NCI-H2196 (cell line): ENCODE measurements around the gene GDF15.

Source experiments
- DNase-seq: peaks from one replicate; lab custom pipeline; 2025; ENCODE audit not compliant: unreplicated experiment; lab: John Stamatoyannopoulos, UW

Gene GDF15

DNA sequence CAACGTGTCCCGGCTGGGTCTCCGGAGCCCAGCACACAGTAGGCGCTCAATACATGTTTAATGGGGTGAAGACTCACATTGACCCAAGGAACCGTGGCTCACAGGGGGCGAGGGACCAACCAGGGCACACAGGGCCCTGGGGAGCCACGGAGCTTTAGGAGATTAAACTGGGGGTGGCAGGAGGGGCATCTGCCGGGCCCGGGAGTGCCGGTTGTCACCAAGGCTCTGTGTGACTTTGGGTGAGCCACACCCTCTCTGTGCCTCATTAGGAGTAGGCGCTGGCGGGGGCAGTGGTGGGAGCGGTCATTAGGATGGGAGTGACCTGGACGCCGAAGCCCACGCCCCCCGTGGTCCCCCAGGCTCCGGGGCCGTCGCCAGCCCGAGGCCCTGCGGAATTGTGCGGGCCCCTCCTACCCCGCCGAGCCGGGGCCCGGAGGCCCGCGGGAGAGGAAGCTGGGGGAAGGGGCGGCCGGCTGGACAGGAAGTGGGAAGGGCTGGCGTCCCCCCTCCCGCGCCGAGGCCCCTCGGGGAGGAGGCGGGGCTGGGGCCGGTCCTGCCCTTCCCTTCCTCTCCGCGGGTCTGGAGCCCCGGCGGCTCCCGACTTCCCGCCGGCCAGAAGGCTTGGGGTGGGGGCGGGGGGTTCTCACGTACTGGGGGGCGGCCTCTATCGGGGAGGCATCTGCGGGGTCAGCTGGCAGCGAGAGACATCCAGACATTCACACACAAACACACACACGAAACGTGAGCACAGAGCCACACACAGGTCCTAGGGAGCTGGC, 31.5 kb downstream of the GDF15 start:
- DNase-seq: peak; percentile 82

DNA sequence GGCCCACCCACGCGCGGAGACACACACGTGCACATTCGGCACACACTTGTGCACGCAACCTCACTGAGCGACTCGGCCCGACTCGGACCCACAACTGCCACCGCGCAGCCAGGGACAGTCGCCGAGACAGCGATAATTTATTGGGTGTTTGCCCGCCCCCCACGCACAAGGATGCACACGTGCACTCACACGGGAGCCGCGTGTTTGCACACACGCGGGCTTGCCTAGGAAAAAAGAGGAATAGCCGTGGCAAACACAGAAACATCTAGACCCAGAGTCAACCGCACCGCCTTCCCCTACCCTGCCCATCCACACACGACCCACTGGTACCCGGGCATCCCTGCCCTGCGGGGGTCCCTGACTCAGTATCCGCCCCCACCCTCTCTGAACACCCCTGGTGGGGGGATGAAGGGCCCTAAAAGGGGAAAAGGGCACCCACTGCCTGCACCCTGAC, 32.1 kb downstream of the GDF15 start:
- DNase-seq: no peak

DNA sequence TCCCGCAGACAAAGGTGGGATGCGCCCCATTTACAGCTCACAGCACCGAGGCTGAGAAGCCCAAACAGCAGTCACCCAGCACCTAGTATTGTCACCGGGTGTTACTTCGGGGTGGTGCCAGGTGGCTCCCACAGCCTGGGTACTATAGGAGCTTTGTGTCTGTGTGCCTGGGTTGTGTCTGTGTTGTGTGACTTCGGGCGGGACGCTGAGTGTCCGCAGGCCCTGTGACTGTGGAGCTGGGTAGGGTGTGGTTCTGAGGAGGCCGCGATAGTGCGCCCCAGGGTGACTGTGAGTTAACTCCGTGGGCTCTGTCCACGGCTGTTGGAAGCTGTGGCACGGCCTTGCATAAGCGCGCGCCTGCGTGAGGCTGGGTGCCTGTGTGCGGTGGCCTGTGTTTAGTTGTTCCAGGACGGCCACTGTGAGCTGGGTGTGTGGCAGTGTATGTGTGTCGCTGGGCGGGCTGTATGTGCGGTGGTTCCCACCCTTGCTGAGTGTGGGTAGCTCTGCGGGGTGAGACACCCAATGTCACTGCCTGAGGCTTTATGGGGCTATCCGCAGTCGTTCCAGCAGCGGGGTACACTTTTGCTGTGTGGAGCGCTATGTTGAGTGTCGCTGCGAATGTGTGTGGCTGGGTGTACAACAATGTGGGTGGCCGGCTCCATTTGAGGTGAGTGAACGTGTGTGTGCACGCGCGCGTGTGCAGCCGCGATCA, 32.7 kb downstream of the GDF15 start:
- no peak for DNase-seq

DNA sequence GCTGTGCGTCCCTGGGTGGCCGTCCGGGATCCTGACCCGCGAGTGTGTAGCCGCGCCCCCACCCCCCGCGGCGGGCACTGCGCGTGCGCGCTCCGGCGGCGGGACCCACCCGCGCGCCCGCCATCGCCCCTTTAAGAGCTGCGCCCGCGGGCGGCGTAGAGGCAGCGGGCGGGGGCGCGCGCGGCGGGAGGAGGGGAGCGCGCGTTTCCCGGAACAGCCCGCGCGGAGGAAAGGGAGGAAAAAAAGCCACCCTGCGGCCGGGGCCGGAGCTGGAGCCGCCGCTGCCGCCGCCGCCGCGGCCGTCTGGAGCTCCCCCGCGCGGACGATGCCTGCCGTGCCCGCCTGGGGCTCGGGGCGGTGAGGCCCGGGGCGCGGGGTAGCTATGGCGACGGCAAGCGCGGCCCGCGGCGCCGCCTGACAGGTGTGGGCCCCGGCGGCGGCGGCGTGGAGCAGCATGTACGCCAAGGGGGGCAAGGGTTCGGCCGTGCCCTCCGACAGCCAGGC, 33.3 kb downstream of the GDF15 start, which contains the start of gene SSBP4:
Gene SSBP4 (plus strand): TSS at position 204 of the 504 bp plus-strand sequence. CDS start 251 bp downstream, at position 455.
- DNase-seq: peak; percentile 86

DNA sequence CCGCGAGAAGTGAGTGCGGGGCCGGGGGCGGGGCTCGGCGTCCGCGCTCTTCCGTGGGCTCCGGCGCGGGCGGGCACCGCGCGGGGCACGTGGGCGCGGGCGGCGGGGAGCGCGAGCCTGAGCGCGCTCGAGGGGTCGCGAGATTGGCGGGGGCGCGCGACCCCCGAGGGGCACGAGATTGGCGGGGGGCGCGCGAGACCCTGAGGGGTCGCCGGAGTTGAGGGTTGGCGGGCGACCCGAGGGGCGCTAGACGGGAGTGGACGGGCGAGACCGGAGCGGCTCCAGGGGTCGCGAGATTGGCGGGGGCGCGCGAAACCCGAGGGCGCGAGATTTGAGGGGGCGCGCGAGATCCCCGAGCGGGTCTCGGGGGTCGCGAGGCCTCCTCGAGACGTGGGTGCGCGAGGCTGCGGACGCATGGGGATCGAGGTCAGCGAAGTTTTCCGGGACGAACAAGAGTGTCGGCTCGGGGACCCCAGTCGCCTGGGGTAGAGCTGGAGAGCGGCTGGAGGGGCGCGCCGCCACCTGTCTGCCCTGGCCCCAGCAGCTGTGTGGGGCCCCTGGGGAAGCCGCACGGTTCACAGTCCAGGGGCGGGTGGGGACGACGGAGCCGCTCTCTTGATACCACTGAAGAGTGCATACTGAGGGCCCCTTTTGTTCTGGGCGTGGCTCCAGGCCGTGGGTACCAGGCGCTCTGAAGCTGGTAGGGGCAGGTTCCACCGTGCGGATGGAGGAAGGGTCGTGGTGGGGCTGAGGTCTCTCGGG, 33.9 kb downstream of the GDF15 start:
- no peak for DNase-seq

DNA sequence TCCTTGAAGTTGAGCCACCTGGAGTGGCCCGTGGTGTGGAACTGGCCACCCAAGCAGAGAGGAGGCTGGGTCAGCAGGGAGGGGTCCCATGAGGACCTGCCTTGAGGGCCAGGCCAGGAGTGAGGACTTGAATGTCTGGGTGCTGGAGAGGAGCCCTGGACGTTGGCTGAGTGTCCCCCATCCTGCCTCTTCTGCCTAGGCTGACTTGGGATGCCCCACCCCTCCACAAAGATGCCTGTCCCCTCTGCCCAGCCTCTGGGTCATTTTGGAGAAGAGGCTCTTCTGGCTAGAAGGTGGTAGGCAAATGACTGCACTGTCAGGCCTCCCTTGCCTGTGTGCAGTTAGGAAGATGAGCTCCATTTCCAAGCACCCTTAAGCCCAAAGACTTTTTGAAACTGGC, 35.0 kb downstream of the GDF15 start:
- DNase-seq: no peak

DNA sequence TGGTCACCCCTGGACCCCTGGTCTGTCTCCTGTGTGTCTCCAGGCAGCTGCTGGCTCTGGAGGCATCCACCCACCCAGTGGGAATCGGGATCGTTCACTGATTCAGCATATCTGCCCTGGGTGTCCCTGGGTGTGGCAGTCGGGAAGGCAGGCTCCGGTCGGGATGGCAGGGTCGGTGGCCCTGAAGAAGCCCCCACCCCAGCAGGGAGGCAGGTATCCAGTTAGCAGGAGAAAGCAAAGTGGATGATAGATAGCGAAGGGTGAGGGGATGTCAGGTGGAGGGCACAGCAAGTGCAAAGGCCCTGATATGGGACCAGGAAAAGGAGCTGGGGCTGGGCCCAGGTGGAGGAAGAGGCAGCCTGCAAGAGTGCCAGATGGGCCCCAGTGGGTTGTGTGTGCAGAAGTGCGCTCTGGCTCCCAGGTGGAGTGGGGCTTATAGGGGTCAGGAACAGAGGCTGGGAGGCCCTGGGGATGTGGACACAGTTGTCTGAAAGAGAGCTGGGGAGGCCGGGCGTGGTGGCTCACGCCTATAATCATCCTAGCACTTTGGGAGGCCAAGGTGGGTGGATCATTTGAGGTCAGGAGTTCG, 35.5 kb downstream of the GDF15 start:
- DNase-seq: no peak

DNA sequence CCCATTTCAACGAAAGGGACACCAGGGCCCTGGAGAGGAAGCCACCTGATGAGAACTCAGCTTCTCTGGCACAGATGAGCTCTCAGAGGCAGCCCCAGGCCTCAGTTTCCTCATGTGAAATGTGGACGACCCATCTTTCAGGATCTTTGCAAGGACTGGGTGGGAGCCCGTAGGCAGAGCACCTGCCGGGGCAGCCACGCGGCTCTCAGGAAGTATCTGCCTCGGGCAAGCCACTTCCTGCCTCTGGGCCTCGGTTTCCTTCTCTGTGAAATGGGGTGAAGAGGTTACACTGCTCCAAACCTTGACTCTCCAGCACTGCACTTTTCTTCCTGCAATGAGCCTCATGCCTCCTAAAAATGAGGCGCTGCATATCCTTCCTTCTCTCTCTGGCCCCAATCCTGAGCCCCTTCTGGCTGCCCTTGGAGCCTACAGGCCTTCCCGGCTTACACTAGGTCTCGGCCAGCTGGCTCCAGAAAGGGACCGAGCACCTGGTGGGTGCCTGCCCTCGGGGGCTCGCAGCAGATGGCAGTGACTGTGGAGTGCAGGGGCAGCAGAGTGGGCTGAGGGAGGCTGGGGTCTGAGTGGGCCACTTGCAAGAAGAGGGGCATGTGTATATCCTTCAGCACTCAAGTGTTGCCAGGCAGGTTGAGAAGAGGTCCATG, 36.7 kb downstream of the GDF15 start:
- no peak for DNase-seq

DNA sequence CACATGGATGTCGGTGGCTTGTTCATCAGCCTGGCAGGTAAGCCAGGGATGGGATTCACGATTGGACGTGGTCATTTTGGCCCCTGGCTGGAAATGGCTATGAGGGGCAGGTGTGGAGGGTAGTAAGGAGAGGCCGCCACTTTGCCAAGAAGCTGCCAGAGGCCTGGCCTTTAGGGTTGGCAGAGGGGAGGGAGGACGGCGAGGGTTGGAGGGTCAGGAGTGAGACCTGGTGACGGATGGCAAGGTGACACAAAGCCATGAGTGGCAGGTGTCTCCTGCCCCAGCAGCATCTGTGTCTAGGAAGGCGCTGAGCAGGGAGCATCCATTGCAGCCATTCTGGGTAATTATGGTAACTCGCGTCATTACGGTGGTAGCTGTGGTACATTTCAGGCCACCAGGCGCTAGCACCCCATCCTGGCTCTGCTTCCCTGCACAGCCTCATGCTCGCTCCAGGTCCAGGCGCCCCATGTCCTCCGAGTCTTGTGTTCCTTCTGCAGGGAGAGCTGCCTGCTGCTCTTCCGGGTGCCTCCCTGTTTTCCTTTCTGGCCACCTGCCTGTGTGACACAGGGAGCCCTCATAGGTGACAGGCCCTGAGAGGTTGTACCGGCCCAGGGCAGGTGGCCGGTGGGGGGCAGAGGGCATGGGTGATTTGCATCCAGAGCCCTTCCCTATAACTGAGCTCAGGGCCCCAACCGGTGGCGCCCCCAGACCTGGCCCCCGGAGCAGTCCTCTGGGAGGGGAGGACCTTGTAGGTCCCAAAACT, 37.5 kb downstream of the GDF15 start:
- DNase-seq: no peak

DNA sequence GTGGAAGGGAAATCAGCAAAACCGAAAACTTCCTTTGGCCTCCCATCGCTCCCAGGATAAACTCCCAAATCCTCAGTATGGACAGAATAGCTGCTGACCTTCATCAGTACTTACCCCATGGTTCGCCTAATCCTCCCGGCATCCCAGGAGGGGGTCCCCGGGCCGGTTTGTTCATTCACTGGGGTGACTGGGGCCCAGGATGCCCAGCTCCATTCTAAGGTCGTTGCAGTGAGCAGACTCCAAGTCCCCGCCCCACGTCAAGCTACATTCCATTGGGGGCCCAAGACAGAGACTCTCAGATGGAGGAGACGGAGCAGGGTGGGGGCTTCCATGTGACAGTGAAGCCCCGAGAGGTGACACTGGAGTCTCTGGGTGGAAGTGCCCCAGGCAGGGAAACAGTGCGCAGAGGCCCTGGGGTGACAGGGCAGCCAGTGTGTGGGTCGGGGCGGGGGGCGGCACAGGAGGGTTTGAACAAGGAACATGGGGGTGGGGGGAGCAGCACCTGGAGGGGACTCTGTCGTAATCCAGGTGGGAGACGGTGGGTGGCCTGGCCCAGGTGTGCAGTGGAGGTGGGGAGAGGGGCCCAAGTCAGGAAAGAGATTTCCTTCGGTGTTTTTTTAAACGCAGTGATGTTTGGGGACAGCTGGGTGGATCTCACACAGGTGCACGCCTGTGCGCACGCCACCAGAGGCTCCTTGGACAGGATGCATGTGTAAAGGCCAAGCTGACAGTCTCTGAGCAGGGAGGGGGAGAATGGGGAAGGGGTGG, 38.3 kb downstream of the GDF15 start:
- no peak for DNase-seq

DNA sequence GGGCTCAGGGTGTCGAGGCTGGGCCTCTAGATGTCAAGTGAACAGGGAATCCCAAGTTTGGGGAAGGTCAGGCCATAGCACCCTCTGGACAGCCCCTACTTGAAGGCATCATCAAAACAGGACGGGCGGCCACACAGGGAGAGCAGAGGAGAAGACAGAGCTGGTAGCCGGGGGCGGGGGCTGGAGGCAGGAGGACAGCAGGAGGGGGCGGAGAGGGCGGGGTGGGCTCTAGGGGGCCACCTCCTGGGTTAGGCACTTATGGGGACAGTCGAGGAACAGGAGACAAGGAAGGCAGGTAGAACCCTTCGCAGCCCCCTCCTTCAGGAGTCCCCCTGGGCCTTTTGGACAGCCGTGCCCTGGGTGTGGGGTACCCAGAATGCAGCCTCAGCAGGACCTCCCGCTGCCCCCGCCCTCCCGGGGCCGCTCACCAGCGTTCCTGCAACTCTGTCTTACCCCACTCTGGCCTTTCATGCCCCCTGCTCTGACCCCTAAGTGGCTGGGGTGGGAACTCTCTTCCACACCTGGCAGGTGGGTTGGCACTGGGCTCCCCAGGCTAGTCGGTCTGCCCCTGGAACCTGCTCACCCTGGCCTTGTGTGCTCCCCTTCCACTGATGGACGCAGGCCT, 39.0 kb downstream of the GDF15 start:
- DNase-seq: no peak

DNA sequence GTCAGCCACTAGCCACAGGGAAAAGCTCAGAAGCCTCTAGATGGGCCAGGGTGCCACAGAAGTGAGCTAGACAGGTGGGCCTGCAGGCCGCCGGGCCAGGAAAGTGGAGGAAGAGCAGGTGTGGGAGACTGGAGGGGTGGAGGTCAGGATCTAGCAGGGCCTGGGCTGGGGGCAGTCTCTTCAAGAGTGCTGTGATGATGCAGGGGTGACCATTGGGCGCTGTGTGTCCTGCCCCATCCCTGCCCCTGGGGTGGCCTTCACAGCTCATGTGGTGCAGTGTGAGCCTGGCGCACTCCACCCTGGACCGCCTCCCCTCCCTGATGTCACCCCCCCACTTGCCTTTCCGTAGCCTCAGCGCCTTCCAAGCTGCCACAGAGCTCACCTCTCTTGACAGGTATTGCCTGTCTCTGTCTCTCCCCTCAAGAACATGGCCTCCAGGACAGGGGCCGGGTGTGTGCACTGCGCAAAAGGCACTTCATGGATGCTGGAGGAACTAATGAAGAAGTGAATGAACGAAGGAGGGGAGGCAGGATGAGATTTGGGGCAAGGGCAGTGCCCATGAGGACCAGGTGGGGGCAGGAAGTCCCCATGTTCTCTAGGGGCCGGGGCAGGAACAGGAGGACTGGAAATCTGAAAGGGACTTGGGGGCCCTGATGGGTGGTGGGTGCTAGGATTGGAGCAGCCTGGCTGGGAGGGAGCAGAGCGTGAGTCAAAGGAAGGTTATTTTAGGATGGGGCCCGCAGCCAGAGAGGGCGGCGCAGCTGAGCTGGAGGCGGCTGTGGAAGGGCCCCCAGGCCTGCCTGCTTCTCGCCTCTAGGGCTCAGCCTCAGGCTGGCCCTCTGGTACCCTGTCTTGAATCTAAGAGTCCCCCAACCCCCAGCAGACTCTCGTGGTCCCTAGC, 39.8 kb downstream of the GDF15 start:
- DNase-seq: no peak

DNA sequence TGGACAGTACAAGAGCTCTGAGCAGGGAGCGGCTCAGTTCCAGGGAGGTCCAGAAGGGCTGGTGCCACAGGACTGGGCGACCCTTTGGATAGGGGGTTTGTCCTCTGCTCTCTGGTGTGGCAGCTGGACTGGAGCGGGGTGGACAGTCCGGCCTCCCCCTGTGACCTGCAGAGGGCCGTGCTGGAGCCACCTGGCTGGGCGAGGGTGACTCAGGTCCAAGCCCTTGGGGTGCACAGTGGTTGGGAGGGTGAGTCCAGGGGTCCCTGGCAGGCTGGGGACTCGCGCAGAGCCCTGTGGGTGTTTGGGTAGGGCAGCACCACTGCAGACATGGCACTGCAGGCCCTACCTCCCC, 40.4 kb downstream of the GDF15 start:
- no peak for DNase-seq

DNA sequence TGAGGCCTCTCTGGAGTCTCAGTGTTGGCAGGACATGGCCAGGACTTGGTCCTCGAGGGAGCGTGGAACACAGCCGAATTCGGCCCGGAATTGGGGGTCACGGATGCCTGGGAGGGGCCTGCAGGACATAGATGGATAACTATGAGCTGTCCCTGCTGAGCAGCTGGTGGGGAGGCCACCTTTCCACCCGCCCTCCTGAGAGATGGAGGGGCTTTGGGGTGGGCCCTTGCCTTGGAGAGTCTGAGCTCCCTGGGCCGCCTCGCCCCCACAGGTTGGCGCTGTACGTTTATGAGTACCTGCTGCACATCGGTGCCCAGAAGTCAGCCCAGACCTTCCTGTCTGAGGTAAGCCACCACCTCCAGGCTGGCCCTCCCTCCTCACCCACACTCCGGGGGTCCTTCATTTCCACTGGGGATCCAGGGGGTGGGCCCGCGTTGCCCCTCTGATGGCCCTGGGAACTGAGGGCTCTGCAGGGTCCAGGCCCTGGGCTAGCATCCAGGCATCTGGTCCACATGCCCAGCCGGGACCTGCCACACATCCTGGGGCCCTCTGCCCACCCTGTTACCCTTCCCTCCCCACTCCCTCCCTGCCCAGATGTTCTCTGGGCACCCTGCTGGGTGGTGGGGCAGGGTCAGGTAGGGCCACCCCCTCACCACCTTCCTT, 41.3 kb downstream of the GDF15 start:
- DNase-seq: no peak

DNA sequence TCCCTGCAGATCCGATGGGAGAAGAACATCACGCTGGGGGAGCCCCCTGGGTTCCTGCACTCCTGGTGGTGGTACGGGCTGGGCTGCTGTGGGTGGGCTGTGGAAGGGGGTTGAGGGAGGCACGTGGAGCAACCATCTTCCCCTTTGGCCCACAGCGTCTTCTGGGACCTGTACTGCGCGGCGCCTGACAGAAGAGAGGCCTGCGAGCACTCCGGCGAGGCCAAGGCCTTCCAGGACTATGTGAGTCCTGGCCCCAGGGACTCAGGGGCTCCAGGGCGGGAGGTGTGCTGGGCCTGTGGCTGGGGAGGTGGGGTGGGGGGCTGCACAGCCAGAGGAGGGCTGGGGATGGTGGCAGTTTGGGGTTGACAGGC, 41.8 kb downstream of the GDF15 start:
- DNase-seq: no peak

DNA sequence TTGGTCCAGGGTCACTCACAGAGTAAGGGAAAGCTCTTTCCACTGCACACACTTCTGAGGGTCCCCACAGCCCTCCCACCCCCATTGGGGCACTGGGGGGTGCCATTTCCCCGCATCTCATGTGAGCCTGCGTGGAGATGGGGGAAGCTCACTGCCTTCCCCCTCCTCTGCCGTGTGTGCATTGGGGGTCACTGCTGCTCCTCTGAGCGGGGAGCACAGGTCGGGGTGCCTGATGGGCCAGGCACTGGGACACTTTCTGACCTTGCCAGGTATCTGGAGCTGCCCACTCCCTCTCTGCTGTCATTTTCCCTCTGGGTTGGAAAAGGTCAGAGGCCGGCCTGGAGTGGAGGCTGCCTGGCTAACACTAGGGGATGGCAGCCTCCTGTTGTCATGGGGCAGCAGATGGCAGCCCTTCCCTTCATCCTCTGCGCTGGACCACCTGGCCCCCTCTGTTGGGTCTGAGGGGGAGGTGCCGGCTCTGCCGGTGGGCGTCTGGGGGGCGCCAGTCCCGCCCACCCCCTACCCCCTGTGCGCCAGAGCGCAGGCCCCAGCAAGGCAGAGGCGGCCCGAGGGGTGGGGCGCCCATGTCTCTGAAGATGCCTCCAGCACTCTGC, 42.3 kb downstream of the GDF15 start:
- no peak for DNase-seq
